ENCODE results near the gene NOXO1.

DNA sequence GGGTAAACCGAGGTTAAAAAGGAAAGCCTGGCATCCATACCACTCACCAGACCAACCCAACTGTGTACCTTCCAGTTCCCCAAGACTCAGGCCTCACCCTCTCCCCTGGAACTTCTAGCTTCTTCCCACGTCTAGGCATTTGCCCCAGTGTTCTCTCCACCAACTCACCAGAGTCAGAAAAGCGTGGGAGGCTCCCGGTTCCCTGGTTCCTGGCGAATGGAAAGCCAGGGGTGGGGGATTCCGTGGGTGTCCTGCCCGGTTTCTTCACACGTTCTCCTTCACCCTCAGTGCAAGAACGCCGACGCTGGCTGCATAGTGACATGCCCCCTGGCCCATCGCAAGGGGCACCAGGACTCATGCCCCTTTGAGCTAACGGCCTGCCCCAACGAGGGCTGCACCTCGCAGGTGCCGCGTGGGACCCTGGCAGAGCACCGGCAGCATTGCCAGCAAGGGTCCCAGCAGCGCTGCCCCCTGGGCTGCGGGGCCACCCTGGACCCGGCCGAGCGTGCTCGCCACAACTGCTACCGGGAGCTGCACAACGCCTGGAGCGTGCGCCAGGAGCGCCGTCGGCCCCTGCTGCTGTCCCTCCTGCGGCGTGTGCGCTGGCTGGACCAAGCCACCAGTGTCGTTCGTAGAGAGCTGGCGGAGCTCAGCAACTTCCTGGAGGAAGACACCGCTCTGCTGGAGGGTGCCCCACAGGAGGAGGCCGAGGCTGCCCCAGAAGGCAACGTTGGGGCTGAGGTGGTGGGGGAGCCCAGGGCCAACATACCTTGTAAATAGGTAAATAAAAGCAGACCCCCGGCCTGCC lies 12.9 kb downstream of the NOXO1 start:
- TF ChIP-seq, protein P1, sequence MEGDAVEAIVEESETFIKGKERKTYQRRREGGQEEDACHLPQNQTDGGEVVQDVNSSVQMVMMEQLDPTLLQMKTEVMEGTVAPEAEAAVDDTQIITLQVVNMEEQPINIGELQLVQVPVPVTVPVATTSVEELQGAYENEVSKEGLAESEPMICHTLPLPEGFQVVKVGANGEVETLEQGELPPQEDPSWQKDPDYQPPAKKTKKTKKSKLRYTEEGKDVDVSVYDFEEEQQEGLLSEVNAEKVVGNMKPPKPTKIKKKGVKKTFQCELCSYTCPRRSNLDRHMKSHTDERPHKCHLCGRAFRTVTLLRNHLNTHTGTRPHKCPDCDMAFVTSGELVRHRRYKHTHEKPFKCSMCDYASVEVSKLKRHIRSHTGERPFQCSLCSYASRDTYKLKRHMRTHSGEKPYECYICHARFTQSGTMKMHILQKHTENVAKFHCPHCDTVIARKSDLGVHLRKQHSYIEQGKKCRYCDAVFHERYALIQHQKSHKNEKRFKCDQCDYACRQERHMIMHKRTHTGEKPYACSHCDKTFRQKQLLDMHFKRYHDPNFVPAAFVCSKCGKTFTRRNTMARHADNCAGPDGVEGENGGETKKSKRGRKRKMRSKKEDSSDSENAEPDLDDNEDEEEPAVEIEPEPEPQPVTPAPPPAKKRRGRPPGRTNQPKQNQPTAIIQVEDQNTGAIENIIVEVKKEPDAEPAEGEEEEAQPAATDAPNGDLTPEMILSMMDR (IDR thresholded peaks at IDR 0.05; ENCODE audit: extremely low read depth in 1 of 2, insufficient read depth in 1 of 2, low read depth in 1 of 2, low read length in 2 of 2), result no peak
- TF ChIP-seq, protein P2, sequence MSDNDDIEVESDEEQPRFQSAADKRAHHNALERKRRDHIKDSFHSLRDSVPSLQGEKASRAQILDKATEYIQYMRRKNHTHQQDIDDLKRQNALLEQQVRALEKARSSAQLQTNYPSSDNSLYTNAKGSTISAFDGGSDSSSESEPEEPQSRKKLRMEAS (IDR thresholded peaks at IDR 0.05; ENCODE audit: insufficient read depth, insufficient read length), result no peak
- no peak for TF ChIP-seq POLR2A (IDR thresholded peaks at IDR 0.05; ENCODE audit: low read depth, low read length)
- TF ChIP-seq EZH2 (IDR thresholded peaks at IDR 0.05; ENCODE audit: borderline replicate concordance, low read depth, low read length, severe bottlenecking), result no peak
- TF ChIP-seq POLR2AphosphoS5 (IDR thresholded peaks at IDR 0.05; ENCODE audit: insufficient read depth, low read depth, low read length), result no peak
- no peak for TF ChIP-seq MYC (IDR thresholded peaks at IDR 0.05; ENCODE audit: low read depth, low read length)
- TF ChIP-seq JUN (IDR thresholded peaks at IDR 0.05; ENCODE audit: borderline replicate concordance, insufficient read depth, insufficient read length, low read depth), result no peak
- TF ChIP-seq GATA2 (IDR thresholded peaks at IDR 0.05; ENCODE audit: insufficient read depth, insufficient read length, low read depth, low read length), result no peak
- no peak for TF ChIP-seq FOS (IDR thresholded peaks at IDR 0.05; ENCODE audit: borderline replicate concordance, insufficient read depth, low read length)

All from endothelial cell of umbilical vein (primary cell).